Fibroblast of lung (primary cell): Measurements from ENCODE around the gene ZNF148. TPM values are rescaled to one million over a fixed set of nuclear protein-coding genes. Genes with fewer than 3 reads are reported as not detected.
A peak's percentile ranks its signal among the peaks of the same experiment; 100 is the strongest.

Experiments
- DNase-seq, 2 donors: peaks; one replicate each; pipeline versions ENCODE4 v3.0.0 to v3.0.0-alpha.2; 2010; ENCODE audit warnings: low read depth in 2 of 2
- H2AFZ ChIP-seq: 2 replicates; pipeline ENCODE4 v1.5.1; 2012; ENCODE audit warnings: low read length, control low read depth, inconsistent platforms
- H3K27ac ChIP-seq: 2 replicates; pipeline ENCODE4 v1.5.1; 2011; ENCODE audit warnings: low read length, control low read depth; ENCODE audit not compliant: insufficient read depth
- H3K27me3 ChIP-seq: 2 replicates; pipeline ENCODE4 v1.5.1; 2011; ENCODE audit warnings: mild to moderate bottlenecking, low read length; ENCODE audit not compliant: control insufficient read depth, insufficient read depth
- H3K36me3 ChIP-seq: 2 replicates; pipeline ENCODE4 v1.5.1; 2011; ENCODE audit warnings: low read length; ENCODE audit not compliant: control insufficient read depth, insufficient read depth
- H3K4me1 ChIP-seq: 2 replicates; pipeline ENCODE4 v1.5.1; 2011; ENCODE audit warnings: low read length; ENCODE audit not compliant: control insufficient read depth, insufficient read depth; ENCODE audit errors: extremely low read depth
- H3K4me2 ChIP-seq: 2 replicates; pipeline ENCODE4 v1.5.1; 2011; ENCODE audit warnings: low read length, control low read depth; ENCODE audit not compliant: insufficient read depth; ENCODE audit errors: extremely low read depth
- H3K4me3 ChIP-seq, 4 experiments: fragments of 200-600 bp in 1 of 4; sonication (generic) in 1 of 4; replicated peaks in 1 of 4; 2 replicates each; pipeline ENCODE4 v1.5.1; 2011 to 2016; ENCODE audit warnings: low read length in 4 of 4, low read depth in 3 of 4, mild to moderate bottlenecking in 3 of 4, control low read depth in 2 of 4, inconsistent platforms in 1 of 4, mixed read lengths in 1 of 4; ENCODE audit not compliant: insufficient read depth in 1 of 4; ENCODE audit errors: control extremely low read depth in 1 of 4
- H3K79me2 ChIP-seq: 2 replicates; pipeline ENCODE4 v1.5.1; 2012; ENCODE audit warnings: mild to moderate bottlenecking, low read length, inconsistent platforms; ENCODE audit not compliant: control insufficient read depth, insufficient read depth
- H3K9ac ChIP-seq: 2 replicates; pipeline ENCODE4 v1.5.1; 2011; ENCODE audit warnings: mild to moderate bottlenecking, low read length, control low read depth; ENCODE audit not compliant: insufficient read depth
- H3K9me3 ChIP-seq: 2 replicates; pipeline ENCODE4 v1.5.1; 2012; ENCODE audit warnings: low read depth, low read length; ENCODE audit not compliant: control insufficient read depth, insufficient read depth
- H4K20me1 ChIP-seq: 2 replicates; pipeline ENCODE4 v1.5.1; 2011; ENCODE audit warnings: low read length; ENCODE audit not compliant: control insufficient read depth, insufficient read depth; ENCODE audit errors: extremely low read depth
- EZH2 ChIP-seq: IDR thresholded peaks from 2 replicates; pipeline ENCODE4 v1.5.1; 2012; ENCODE audit warnings: low read length, control low read depth, mild to moderate bottlenecking; ENCODE audit errors: missing control alignments
- polyA plus RNA-seq, 2 donors: library from polyadenylated mRNA; depleted of rRNA in 1 of 2; stranded (reverse) in 1 of 2; unstranded in 1 of 2; fragments of >200 nt; gene quantifications; 2 replicates each; pipeline ENCODE4 v1.2.1, GENCODE V29; 2011 to 2012; ENCODE audit warnings: missing spikeins in 1 of 2
- total RNA-seq: library from RNA; depleted of rRNA; stranded (reverse); fragments of >200 nt; gene quantifications from 2 replicates; pipeline ENCODE4 v1.2.1, GENCODE V29; 2014
- TF ChIP-seq, protein P1 (sequence below), 2 donors: IDR thresholded peaks in 1 of 2; conservative IDR thresholded peaks in 1 of 2; 1 replicate in 1 of 2; 2 replicates in 1 of 2; pipeline ENCODE4 v1.5.1; 2011 to 2012; ENCODE audit warnings: low read length in 2 of 2, control low read depth in 1 of 2, inconsistent platforms in 1 of 2, low read depth in 1 of 2, mild to moderate bottlenecking in 1 of 2

ZNF148 gene
- total and polyA plus RNA-seq, 2 donors (not counting 1 experiment from before 2014, with no cell fraction given), result 37.7 to 41.3 TPM

DNA sequence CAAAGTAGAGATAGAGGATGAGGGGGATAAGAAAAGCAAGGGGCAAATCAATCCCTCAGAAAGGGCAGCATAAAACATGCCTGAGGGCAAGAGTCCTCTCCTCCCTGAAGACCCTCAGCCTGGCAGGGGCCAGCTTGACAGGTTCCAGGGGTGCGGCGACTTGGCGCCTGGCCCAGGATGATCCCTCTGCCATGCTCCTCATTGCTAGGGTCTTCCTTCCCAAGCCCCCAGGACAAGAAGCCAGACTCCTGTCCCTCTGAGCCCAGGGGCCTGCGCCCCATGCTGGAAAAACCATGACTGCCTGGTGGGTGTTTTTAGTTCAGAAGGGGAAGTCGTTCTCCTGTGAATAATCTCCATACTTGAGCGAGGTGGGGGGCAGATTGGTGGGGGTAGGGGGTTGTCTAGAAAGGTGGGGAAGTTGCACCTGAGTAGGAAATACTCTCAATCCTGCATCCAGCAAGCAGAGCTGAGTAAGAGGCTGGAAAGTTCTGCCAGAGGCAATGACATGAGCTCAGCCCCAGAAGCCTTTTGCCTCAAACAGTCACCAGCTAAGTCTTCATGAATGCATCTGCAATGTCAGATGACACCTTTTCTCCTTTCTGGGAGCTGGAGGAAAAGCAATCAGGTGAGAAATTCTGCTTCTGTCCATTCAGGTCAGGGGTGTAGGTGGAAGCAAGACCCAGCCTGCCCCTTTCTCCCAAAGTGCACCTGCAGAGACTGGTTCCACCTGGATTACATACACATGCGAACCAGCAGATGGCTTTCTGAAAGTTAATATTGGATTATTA lies 180.9 kb downstream of the ZNF148 start:
- H3K4me3 ChIP-seq, result no peak overlapping the region
- H3K27me3 ChIP-seq, result peaks cover 2% of the 10 kb centered on the region
- no peaks in the 10 kb centered on the region for H4K20me1 ChIP-seq
- peak; percentile 6 to 32 for DNase-seq
- H3K79me2 ChIP-seq, result no peaks in the 10 kb centered on the region
- TF ChIP-seq EZH2, result no peak
- TF ChIP-seq, protein P1, sequence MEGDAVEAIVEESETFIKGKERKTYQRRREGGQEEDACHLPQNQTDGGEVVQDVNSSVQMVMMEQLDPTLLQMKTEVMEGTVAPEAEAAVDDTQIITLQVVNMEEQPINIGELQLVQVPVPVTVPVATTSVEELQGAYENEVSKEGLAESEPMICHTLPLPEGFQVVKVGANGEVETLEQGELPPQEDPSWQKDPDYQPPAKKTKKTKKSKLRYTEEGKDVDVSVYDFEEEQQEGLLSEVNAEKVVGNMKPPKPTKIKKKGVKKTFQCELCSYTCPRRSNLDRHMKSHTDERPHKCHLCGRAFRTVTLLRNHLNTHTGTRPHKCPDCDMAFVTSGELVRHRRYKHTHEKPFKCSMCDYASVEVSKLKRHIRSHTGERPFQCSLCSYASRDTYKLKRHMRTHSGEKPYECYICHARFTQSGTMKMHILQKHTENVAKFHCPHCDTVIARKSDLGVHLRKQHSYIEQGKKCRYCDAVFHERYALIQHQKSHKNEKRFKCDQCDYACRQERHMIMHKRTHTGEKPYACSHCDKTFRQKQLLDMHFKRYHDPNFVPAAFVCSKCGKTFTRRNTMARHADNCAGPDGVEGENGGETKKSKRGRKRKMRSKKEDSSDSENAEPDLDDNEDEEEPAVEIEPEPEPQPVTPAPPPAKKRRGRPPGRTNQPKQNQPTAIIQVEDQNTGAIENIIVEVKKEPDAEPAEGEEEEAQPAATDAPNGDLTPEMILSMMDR (conservative IDR thresholded peaks at IDR 0.05 in 1 of 2, IDR thresholded peaks at IDR 0.05 in 1 of 2; ENCODE audit: low read depth in 1 of 2, low read length in 2 of 2), result no peak
- H2AFZ ChIP-seq, result no peak overlapping the region
- no peaks in the 10 kb centered on the region for H3K9me3 ChIP-seq
- H3K36me3 ChIP-seq, result no peaks in the 10 kb centered on the region
- H3K27ac ChIP-seq, result no peak overlapping the region
- no peak overlapping the region for H3K9ac ChIP-seq
- peaks cover 5% of the 10 kb centered on the region for H3K4me1 ChIP-seq
- no peak overlapping the region for H3K4me2 ChIP-seq

DNA sequence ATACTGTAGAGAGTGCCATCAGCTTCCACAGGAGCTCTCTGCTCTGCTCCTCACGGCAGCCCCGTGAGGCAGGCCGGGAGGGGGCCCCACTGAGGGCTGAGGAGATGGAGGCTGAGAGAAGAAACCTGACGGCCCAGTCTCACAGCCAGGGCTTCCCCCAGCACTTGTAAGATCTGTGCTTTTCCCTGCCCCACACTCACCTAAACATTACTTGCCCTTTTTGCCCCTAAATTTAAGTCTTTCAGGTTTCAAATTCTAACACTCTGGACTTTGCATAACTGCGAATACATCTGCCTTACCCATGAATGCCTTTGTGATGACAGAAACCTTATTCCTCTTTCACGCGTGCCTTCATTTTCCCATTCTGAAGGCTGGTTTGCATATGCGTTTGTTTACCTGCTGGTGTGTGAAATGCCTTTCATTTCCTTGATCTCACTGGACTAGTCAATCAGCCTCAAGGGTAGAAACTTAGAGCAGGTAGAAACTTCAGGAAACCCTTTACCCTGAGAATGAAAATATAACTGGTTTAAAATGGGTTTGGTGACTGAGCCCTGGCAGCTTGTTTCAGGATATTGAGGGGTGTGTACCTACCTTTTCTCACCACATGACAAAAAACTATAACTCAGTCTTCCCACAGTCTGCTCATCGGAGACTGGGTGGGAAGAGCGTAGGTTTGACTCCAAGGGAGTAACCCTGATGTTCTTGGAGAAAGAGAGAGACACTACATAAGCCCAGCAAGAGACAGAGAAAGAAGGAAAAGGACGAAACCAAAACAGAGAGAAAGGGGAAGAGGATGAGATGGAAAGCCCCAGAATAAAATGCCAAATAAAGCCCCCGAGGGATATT lies 182.7 kb downstream of the ZNF148 start:
- Histone ChIP-seq H3K36me3 (no peaks in the 10 kb centered on the region), H3K4me1 (peaks cover 5% of the 10 kb centered on the region), H4K20me1 (no peaks in the 10 kb centered on the region), H3K27ac (no peak overlapping the region), H3K9ac (no peak overlapping the region), H3K79me2 (no peaks in the 10 kb centered on the region), H3K9me3 (no peaks in the 10 kb centered on the region), H3K4me2 (no peak overlapping the region), H2AFZ (no peak overlapping the region), H3K4me3 (no peak overlapping the region), H3K27me3 (peaks cover 2% of the 10 kb centered on the region)
- peak in 1 of 2 donors; percentile 22 for DNase-seq
- no peak for TF ChIP-seq EZH2
- TF ChIP-seq, protein P1 (conservative IDR thresholded peaks at IDR 0.05 in 1 of 2, IDR thresholded peaks at IDR 0.05 in 1 of 2; ENCODE audit: low read depth in 1 of 2, low read length in 2 of 2), result no peak

DNA sequence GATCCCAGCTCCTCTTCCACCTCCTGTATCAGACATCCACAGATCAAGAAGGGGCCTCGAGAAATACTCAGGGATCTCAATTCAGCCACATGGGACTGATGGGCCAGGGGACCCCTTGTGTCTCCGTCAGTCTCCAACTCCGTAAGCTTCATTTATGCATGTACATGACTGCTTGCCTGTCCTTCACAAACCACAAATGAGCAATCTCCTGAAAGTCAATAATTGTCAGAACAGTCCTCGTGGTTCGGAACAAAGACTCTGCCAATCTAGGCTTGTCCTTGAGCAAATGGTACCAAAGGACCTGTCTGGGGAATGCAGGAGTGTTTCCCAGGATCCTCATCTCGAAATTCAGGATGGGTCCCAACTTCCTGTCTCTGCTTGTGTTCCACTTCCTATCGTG lies 183.4 kb downstream of the ZNF148 start:
- Histone ChIP-seq H3K36me3 (no peaks in the 10 kb centered on the region), H3K9ac (no peak overlapping the region), H3K27ac (no peak overlapping the region), H3K9me3 (no peaks in the 10 kb centered on the region), H3K4me1 (peaks cover 5% of the 10 kb centered on the region), H4K20me1 (no peaks in the 10 kb centered on the region), H3K27me3 (peaks cover 2% of the 10 kb centered on the region), H2AFZ (no peak overlapping the region), H3K79me2 (no peaks in the 10 kb centered on the region), H3K4me2 (no peak overlapping the region), H3K4me3 (no peak overlapping the region)
- no peak for TF ChIP-seq EZH2
- TF ChIP-seq, protein P1 (conservative IDR thresholded peaks at IDR 0.05 in 1 of 2, IDR thresholded peaks at IDR 0.05 in 1 of 2; ENCODE audit: low read depth in 1 of 2, low read length in 2 of 2), result no peak
- no peak for DNase-seq
